Measurements from ENCODE around the gene PPP1R1A. TPM values are rescaled to one million over a fixed set of nuclear protein-coding genes. Genes with fewer than 3 reads are reported as not detected.
A peak's percentile ranks its signal among the peaks of the same experiment; 100 is the strongest.

PPP1R1A gene
- total and polyA plus RNA-seq, 7 donors: 93.7 to 360 (median 215) TPM

DNA sequence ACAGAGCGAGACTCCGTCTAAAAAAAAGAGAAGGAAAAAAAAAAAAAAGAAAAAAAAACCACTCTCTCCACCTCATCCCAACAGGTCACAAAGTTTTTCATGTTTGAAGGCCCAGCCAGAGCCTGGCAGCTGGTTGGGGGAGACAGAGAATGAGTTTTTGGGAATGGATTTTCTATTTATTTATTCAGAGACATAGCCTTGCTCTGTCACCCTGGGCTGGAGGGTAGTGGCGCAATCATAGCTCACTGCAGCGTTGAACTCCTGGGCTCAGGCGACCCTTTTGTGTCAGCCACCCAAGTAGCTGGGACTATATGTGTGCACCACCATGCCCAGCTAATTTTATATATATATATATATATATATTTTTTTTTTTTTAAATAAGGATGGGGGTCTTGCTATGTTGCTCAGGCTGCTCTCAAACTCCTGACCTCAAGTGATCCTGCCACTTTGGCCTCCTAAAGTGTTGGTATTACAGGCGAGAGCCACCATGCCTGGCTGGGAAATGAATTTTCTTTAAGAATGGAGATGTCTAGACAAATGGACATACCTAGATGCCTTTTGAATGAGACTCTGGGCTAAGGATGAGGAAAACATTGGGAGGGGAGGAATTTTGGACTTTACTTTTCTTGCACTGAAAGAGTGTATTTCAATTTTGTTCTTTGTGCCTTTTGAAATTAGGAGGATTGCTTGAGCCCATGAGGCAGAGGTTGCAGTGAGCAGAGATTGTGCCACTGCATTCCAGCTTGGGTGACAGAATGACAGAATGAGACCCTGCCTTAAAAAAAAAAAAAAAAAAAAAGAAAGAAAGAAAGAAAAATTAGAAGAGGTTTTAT is 16.9 kb upstream of the PPP1R1A start:
- ATAC-seq (no peak), DNase-seq (no peak)
- Histone ChIP-seq H3K9me3 (no peaks in the 10 kb centered on the region), H3K27me3 (ENCODE audit: insufficient read depth in 3 of 3, low read length in 2 of 3) (peaks cover 0 to 3% (median 0%) of the 10 kb centered on the region in 3 donors), H3K4me1 (no peaks in the 10 kb centered on the region), H3K4me3 (no peak overlapping the region), H3K27ac (no peak overlapping the region), H3K36me3 (ENCODE audit: insufficient read depth in 1 of 2, low read depth in 1 of 2) (no peaks in the 10 kb centered on the region)
- 92 to 94% (median 93%) methylated on average over 6 of the region's 6 CpGs for WGBS, 3 donors
- intact Hi-C loops (cut with DNase I): no loop called here
- TF ChIP-seq, protein P1, sequence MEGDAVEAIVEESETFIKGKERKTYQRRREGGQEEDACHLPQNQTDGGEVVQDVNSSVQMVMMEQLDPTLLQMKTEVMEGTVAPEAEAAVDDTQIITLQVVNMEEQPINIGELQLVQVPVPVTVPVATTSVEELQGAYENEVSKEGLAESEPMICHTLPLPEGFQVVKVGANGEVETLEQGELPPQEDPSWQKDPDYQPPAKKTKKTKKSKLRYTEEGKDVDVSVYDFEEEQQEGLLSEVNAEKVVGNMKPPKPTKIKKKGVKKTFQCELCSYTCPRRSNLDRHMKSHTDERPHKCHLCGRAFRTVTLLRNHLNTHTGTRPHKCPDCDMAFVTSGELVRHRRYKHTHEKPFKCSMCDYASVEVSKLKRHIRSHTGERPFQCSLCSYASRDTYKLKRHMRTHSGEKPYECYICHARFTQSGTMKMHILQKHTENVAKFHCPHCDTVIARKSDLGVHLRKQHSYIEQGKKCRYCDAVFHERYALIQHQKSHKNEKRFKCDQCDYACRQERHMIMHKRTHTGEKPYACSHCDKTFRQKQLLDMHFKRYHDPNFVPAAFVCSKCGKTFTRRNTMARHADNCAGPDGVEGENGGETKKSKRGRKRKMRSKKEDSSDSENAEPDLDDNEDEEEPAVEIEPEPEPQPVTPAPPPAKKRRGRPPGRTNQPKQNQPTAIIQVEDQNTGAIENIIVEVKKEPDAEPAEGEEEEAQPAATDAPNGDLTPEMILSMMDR (IDR thresholded peaks at IDR 0.05): no peak

DNA sequence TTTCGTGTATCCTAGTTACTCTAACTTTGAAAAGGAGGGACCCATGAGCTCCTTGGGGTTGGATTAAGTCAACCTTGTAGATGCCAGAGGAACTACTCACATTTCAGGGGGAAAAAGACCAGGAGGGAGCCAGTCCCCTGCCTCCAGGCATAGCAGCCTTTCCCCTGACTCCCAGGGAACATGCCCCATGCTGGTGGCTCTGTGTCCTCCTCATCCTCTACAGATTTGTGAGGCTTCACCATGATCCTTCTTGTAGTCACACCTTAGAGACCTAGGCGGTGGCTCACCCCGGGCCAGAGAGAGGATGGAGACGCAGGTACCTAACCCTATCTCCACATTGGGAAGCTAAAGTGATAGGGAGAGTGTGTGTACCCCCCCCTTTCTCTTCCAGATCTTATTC is 16.0 kb upstream of the PPP1R1A start:
- H3K4me1 ChIP-seq: no peaks in the 10 kb centered on the region
- intact Hi-C loops (cut with DNase I): no loop called here
- H3K36me3 ChIP-seq (ENCODE audit: insufficient read depth in 1 of 2, low read depth in 1 of 2): no peaks in the 10 kb centered on the region
- no peaks in the 10 kb centered on the region for H3K9me3 ChIP-seq
- H3K27me3 ChIP-seq (ENCODE audit: insufficient read depth in 3 of 3, low read length in 2 of 3): peaks cover 0 to 3% (median 0%) of the 10 kb centered on the region in 3 donors
- DNase-seq (no peak), ATAC-seq (no peak)
- 90 to 96% (median 94%) methylated on average over 4 of the region's 4 CpGs for WGBS, 3 donors
- no peak overlapping the region for H3K27ac ChIP-seq
- TF ChIP-seq, protein P1 (IDR thresholded peaks at IDR 0.05): no peak
- no peak overlapping the region for H3K4me3 ChIP-seq

DNA sequence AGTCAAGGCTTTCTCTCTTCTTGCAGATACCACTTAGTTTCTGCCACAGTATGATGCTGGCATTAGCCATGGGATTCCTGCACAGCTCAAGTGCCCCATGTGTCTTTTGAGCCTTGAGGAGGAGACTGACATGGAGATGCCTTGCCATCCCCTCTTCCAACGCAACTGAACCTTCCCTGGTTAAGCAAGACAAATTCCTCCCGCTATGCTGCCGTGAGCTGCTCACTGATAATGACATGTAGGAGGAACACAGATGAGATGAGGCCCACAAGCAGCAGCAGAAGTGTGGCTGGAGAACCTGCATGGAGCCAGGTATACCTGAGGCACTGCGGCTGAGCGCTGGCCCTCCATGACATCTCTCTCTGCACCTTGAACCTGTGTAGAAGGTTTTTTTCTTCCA is 15.4 kb upstream of the PPP1R1A start:
- peaks cover 0 to 3% (median 0%) of the 10 kb centered on the region in 3 donors for H3K27me3 ChIP-seq (ENCODE audit: insufficient read depth in 3 of 3, low read length in 2 of 3)
- H3K9me3 ChIP-seq: no peaks in the 10 kb centered on the region
- H3K27ac ChIP-seq: no peak overlapping the region
- H3K4me1 ChIP-seq: no peaks in the 10 kb centered on the region
- 84 to 95% (median 92%) methylated on average over 5 of the region's 5 CpGs for WGBS, 3 donors
- intact Hi-C loops (cut with DNase I): no loop called here
- DNase-seq (no peak), ATAC-seq (no peak)
- no peak overlapping the region for H3K4me3 ChIP-seq
- TF ChIP-seq, protein P1 (IDR thresholded peaks at IDR 0.05): no peak
- H3K36me3 ChIP-seq (ENCODE audit: insufficient read depth in 1 of 2, low read depth in 1 of 2): no peaks in the 10 kb centered on the region

DNA sequence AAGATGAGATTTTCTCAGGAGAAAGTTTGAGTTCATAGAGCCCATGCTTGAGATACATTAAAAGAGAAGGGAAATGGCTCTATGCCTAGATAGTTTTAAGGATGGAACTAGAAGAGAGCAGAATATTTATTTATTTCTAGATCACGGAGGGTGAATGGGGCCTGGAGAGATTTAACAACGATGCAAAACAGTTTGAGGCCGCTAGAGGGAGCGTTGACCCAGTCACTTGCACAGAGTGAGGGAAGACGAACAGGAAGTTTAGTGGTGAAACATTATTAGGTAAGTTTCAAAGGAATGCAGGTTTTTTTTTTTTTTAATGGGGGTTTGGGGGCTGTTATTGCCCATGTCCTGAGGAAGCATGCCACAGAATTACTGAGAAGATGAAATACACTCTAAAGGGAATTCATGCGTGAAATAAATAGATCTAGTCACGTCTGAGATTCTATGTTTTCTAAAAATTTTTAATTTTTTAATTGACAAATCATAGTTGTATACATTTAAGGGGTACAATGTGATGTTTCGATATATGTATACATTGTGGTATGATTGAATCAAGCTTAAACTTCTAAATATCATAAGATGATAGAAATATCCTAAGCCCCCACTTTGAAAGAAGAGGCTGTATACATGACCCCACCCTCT is 14.8 kb upstream of the PPP1R1A start:
- peak in 1 of 2 donors; percentile 34 for DNase-seq
- intact Hi-C loops (cut with DNase I): no loop called here
- Histone ChIP-seq H3K36me3 (ENCODE audit: insufficient read depth in 1 of 2, low read depth in 1 of 2) (no peaks in the 10 kb centered on the region), H3K4me3 (no peak overlapping the region), H3K9me3 (no peaks in the 10 kb centered on the region), H3K27ac (no peak overlapping the region), H3K27me3 (ENCODE audit: insufficient read depth in 3 of 3, low read length in 2 of 3) (peaks cover 0 to 3% (median 0%) of the 10 kb centered on the region in 3 donors), H3K4me1 (no peaks in the 10 kb centered on the region)
- ATAC-seq: peak; percentile 76 to 95 (median 89)
- WGBS, 3 donors: 21 to 30% (median 28%) methylated on average over 8 of the region's 8 CpGs
- TF ChIP-seq, protein P1 (IDR thresholded peaks at IDR 0.05): peak; percentile 76
